NCI-H2107 treated with DMSO at 0.1 percent for 48 hours (cell line): ENCODE results near the gene CACNG7.

Experiments used
- DNase-seq: peaks from one replicate; lab custom pipeline; 2025; ENCODE audit not compliant: unreplicated experiment; lab: John Stamatoyannopoulos, UW

Gene CACNG7

DNA sequence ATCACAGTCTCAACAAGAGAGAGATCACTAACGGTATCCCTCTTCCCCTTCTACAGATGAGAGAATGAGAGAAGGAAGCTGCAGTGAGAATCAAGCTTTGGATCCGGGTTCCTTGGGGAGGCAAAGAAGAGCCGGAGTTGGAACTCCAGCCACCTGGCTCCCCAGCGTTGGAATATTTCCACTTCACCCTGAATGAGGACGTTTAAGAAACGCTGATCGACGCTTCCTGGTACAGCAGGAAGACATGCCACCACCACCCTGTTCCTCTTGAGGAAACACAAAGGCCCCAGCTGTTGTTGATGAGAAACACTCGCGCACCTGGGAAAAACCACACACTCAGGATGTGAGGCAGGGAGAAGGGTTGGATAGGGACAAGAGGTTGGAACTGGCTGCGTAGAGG, 42.4 kb downstream of the CACNG7 start:
- no peak for DNase-seq

DNA sequence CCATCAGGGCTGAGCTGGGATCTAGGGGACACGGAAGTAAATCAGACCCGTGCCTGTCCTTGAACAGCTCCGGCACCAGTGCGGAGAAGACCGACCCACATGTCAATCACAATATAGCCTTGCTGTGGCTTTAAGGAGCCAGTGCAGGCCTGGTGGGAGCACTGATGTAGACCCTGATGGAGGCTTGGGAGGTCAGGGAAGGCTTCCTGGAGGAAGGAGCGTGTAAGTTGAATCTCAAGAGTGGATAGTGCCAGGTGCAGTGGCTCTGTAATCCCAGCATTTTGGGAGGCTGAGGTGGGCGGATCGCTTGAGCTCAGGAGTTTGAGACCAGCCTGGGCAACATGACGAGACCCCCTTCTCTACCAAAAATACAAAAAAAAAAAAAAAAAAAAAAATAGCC, 42.9 kb downstream of the CACNG7 start:
- no peak for DNase-seq

DNA sequence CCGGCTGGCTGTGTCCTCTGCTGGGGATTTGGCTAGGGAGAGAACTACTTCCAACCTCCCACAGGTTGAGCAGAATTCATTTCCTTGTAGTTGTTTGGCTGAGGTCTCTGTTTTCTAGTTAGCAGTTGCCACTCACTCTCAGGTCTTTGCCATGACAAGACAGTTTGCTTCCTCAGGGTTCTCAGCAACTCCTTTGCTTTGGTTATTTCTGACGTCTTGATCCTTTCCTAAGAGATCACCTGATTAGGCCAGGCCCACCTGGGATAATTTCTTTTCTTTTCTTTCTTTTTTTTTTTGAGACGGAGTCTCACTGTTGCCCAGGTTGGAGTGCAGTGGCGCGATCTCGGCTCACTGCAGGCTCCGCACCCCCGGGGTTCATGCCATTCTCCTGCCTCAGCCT, 44.3 kb downstream of the CACNG7 start:
- DNase-seq, result no peak

- no peak for DNase-seq
Measured at GRCh38 chr19:53957448-53958167, 48.5 kb downstream of the CACNG7 start.

GRCh38 chr19:53958168-53958571, 49.1 kb downstream of the CACNG7 start:
- no peak for DNase-seq

DNA sequence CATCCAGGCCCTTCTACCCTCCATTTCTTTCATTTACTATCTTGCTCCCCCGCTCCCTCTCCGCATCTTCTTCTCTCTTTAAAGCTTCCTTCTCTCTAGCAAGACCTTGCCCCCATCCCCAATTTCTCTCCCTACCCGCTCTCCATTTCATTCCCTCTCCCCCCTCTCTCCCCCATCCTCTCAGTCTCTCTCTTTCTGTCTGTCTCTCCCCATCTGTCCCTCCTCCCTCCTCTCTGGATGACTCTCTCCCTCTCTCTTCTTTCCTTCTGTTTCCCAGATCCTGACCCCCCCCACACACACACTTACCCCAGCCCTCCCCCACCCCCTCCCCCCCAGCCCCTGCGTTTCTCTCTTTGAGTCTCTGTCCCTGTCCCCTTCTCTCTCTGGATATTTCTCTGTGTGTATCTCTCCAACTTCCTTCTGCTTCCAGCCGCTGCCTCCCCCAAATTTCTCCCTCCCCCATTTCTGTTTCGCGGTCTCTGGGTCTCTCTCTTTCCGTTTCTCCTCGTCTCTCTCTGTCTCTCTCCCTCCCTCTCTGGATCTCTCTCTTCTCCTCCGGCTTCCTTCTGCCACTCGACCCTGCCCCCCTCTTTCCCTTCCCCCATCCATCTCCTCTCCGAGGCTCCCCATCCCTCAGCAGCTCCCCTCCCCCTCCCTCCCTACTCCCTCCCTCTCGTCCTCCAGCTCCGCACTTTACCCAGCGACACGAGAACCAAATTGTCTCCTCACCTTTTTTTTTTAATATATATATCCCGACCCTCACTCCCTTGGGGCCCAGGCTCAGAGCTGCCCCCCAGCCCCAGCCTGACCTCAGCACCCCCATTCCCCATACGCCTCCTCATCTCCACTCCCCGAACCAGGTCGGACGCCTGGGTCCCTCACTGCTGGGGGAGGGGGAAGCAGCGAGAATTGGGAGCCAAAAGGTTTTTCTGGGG, 50.0 kb downstream of the CACNG7 start:
- no peak for DNase-seq

- DNase-seq, result no peak
Measured at GRCh38 chr19:53960187-53960586, 51.1 kb downstream of the CACNG7 start.

DNA sequence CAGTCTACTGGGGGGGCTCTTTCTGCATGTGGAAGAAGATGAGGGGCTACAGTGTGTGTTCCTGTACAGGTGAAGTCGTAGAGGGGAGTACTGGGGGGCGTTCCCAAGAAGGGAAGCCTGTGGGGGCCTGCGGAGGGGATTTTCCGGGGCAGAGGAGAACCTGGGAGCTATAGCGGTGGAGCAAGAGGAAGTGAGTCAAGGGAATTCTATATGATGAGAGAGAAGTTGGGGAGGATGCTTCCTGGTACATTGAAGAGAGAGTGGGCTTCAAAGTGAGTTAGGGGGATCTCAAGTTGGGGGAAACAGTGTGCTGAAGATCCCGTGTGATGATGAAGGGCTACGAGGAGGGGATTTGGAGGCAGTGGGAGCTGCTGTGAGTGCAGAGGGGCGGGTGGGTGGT, 51.8 kb downstream of the CACNG7 start:
- DNase-seq, result no peak

DNA sequence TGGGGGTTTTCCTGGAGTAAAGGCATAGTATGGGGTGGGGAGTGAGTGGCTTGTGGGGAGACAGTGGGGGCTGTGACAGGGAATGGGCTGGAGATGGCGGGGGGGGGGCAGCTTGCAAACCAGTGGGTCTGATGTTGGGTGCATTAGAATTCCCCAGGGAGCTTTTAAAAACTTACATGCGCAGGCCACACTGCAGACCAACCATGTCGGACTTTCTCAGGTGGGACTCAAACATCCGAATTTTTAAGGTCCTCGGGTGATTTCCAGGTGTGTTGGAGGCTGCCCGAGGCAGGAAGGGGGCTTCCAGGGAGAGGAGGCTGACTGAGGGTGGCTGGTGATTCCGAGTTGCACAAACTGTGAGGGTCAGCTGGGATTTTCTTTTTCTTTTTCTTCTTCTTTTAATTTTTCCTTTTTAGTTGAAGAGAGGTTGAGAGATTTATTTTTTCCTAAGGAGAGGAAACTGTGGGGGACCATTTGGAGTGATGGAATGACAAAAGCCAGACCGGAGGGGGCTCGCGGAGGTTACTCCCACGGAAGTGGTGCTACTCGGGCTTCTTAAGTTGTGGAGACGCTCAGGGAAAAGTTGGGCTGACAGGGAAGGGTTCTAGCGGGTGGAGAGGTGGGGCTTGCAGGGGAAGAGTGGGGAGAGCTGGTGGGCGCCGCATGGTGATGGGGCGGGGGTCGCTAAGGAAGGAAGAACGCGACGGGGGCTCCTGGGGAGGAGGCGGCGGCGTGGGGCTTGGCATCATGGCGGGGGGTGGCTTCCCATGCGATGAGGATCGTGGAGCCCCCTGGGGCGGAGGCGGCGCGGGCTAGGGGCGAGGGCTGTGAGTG, 52.7 kb downstream of the CACNG7 start:
- no peak for DNase-seq

DNA sequence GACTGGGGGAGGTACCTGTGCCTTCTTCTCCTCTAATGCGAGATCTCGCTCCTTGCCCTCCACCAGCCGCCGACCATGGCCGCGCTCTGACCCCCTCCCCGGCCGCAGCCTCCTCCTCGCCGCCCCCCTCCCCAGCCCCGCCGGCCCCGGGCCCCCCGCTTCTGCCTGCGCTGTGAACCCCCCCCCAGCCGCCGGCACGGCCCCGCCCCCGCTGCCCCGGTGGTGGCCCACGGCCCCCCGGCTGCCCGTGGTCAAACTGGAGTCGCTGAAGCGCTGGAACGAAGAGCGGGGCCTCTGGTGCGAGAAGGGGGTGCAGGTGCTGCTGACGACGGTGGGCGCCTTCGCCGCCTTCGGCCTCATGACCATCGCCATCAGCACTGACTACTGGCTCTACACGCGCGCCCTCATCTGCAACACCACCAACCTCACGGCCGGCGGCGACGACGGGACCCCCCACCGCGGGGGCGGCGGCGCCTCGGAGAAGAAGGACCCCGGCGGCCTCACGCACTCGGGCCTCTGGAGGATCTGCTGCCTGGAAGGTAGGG, 53.9 kb downstream of the CACNG7 start, which contains the start of gene CACNG8:
Gene CACNG8, plus strand, starts transcription at position 51 of the 545 bp plus-strand sequence.
- DNase-seq, result no peak

GRCh38 chr19:53965091-53965490, 56.0 kb downstream of the CACNG7 start:
- no peak for DNase-seq

GRCh38 chr19:53966931-53967330, 57.9 kb downstream of the CACNG7 start:
- DNase-seq, result no peak

DNA sequence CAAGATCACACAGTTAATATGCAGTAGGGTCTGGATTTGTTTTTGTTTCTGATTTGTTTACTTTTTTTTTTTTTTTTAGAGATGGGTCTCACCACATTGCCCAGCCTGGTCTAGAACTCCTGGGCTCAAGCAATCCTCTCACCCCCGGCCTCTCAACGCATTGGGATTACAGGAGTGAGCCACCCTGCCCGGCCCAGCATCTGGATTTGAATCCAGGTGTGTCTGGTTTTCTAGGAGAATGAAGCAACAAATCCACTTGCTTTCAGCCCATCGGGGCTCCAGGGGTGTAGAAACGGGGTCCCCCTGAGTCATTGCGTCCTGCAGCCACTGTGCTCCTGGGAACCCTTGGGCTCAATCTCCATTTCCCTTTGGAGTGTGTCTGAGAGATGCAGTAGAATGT, 60.3 kb downstream of the CACNG7 start:
- DNase-seq, result no peak

DNA sequence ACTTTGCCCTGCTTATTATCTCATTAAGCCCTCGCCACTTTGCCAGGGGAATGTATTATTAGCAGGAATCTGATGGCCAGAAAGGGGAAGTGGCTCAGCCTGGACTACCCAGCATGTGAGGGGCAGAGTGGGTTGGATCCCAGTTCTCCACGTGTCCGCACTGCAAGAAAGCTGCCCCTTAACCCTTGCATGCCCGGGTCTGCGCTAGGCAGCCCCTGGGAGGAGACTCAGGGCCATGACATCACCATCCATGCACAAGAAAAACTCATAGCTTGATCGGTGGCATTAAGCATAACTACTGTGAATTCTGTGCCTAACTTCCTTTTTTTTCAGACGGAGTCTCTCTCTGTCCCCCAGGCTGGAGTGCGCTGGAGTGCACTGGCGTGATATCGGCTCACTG, 62.6 kb downstream of the CACNG7 start:
- DNase-seq, result no peak

GRCh38 chr19:53977429-53977990, 68.4 kb downstream of the CACNG7 start:
- no peak for DNase-seq

- no peak for DNase-seq
Measured at GRCh38 chr19:53977991-53978731, 69.1 kb downstream of the CACNG7 start.

- no peak for DNase-seq
Measured at GRCh38 chr19:53978975-53979801, 70.1 kb downstream of the CACNG7 start.

DNA sequence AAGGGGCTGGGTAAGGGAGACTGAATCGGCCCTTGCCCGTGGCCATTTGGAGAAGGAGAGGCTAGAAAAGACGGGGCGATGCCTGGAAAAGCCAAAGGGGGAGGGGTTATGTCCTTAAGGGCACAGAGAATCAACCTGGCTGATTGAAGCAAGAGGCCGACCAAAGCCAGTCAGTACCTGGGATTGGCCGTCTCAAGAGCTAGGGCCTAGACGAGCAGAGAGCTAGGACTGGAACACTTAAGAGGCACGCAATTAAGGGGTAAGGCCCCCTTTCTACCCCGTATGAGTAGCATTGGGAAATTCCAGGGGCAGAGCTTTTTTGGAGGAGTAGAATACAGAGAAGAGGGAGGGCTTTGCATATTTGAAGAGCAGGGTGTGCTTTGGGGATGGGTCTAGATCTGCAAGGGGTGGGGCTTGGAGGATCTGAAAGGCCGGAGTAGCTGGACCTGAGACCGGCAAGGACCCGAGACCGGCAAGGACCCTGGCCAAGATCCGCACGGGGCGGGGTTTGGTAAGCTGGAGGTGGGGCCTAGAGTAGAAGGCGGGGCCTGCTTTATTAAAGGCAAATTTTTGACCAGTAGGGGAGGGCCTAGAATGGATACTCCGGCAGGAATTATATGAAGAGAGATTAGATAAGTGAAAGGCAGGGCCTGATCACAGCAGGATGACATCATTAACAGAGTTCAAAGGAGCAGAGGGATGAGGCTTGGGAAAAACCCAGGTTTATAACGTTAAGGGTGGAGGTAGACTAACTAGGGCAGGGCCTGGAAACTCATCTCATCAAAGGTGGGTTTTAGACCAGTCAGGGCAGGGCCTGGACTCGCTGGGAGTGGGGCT, 71.7 kb downstream of the CACNG7 start:
- DNase-seq, result no peak
